Measurements from ENCODE around the gene TM4SF5. TPM values are rescaled to one million over a fixed set of nuclear protein-coding genes. Genes with fewer than 3 reads are reported as not detected.

Gene TM4SF5
- total RNA-seq, 2 donors from 2014 or later: not detected

DNA sequence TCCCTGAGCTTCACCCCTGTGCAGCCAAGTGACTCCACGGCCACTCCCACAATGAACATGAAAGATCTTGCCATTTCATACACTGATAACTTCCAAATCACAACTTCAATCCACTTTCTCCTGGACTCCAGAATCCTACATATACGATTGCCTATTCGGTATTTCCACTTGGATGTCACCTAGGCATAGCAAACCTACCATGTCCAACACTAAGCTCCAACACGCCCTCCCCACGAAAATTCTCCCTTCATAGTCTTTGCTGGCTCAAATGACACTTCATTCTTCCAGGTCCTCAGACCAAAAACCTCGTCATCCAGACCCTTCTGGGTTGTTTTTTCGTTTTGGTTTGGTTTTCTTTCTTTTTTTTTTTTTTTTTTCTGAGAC, 19.0 kb downstream of the TM4SF5 start:
- Mint-ChIP-seq H3K4me3 (peak overlapping the region; percentile 94), H3K9me3 (no peaks in the 10 kb centered on the region)

DNA sequence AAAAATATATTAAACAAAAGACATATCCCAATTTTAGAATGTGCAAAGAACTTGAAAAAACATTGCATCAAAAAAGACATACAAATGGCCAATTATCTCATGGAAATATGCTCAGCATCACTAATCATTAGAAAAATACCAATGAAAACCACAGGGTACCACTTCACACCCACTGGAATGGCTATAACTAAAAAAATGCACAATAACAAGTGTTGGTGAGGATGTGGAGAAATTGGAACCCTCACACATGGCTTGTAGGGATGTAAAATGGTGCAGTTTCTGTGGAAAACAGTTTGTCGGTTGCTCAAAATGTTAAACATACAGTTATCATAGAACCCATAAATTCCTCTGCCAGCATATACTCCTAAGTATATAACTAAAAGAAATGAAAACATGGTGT, 23.5 kb downstream of the TM4SF5 start:
- H3K27ac Mint-ChIP-seq: peak overlapping the region; percentile 99
- H3K4me1 Mint-ChIP-seq: peaks cover 18% of the 10 kb centered on the region
- no peaks in the 10 kb centered on the region for H3K27me3 Mint-ChIP-seq
- ATAC-seq (replicated peaks): no peak
- no peaks in the 10 kb centered on the region for H3K9me3 Mint-ChIP-seq
- peak overlapping the region; percentile 98 for H3K4me3 Mint-ChIP-seq
- H3K36me3 Mint-ChIP-seq (ENCODE audit: low read depth): peaks cover 25% of the 10 kb centered on the region

More for the DNA sequence above, 19.0 kb downstream of the TM4SF5 start:
- Mint-ChIP-seq H3K4me1 (peaks cover 8% of the 10 kb centered on the region), H3K36me3 (ENCODE audit: low read depth) (no peaks in the 10 kb centered on the region), H3K27ac (peak overlapping the region; percentile 88), H3K27me3 (peaks cover 13% of the 10 kb centered on the region)
- ATAC-seq (replicated peaks): no peak

DNA sequence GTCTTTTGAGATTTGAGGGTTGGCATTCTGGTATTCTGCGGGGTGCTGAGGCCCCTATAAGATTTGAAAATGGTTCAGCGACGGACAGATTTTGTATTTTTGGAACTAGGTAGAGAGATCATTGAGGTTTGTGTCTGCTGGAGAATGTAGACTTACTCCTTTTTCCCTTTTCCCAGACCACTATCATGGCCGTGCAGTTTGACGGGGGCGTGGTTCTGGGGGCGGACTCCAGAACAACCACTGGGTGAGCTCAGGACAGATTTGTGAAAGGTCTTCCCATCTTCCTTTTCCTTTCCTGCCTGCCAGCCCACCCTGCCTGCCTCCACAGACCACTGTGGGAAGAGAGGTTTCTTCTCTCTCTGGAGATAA, 24.9 kb downstream of the TM4SF5 start:
- Mint-ChIP-seq H3K27me3 (no peaks in the 10 kb centered on the region), H3K4me3 (peak overlapping the region; percentile 98), H3K9me3 (no peaks in the 10 kb centered on the region), H3K4me1 (peaks cover 22% of the 10 kb centered on the region), H3K27ac (peak overlapping the region; percentile 99), H3K36me3 (ENCODE audit: low read depth) (peaks cover 32% of the 10 kb centered on the region)
- no peak for ATAC-seq (replicated peaks)

- H3K9me3 Mint-ChIP-seq: no peaks in the 10 kb centered on the region
- H3K4me3 Mint-ChIP-seq: no peak overlapping the region
- ATAC-seq (replicated peaks): peak; percentile 35
- H3K27me3 Mint-ChIP-seq: no peaks in the 10 kb centered on the region
- peaks cover 32% of the 10 kb centered on the region for H3K36me3 Mint-ChIP-seq (ENCODE audit: low read depth)
- H3K4me1 Mint-ChIP-seq: peaks cover 22% of the 10 kb centered on the region
- H3K27ac Mint-ChIP-seq: peak overlapping the region; percentile 32
These were observed 28.9 kb downstream of the TM4SF5 start for GRCh38 chr17:4800462-4801196.

GRCh38 chr17:4802228-4802627, 30.5 kb downstream of the TM4SF5 start, which contains the start of gene C17orf114:
Gene C17orf114 (minus strand): TSS chr17:4802328.
- peaks cover 16% of the 10 kb centered on the region for H3K4me1 Mint-ChIP-seq
- no peaks in the 10 kb centered on the region for H3K9me3 Mint-ChIP-seq
- ATAC-seq (replicated peaks): no peak
- H3K27ac Mint-ChIP-seq: peak within 1 kb of the TSS; percentile 32
- H3K27me3 Mint-ChIP-seq: no peaks in the 10 kb centered on the region
- peaks cover 27% of the 10 kb centered on the region for H3K36me3 Mint-ChIP-seq (ENCODE audit: low read depth)
- H3K4me3 Mint-ChIP-seq: no peak within 1 kb of the TSS

DNA sequence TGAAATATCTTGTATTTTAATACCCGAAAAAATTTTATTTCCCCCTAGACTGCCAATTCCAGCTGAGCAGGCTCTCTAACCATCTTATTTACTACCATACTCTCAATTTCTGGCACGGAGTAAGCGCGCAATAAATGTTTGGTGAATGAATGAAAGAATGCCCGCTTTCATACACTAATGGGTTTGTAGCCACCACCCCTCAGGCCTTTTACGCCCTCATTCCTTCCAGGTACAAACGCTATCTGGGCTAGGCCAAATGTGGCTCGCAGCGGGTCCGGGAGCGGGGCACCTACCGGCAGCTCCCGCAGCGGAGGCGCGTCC, 34.7 kb downstream of the TM4SF5 start:
- H3K36me3 Mint-ChIP-seq (ENCODE audit: low read depth): peaks cover 16% of the 10 kb centered on the region
- peaks cover 9% of the 10 kb centered on the region for H3K4me1 Mint-ChIP-seq
- peak overlapping the region; percentile 78 for H3K4me3 Mint-ChIP-seq
- ATAC-seq (replicated peaks): no peak
- no peaks in the 10 kb centered on the region for H3K27me3 Mint-ChIP-seq
- no peaks in the 10 kb centered on the region for H3K9me3 Mint-ChIP-seq
- peak overlapping the region; percentile 52 for H3K27ac Mint-ChIP-seq

DNA sequence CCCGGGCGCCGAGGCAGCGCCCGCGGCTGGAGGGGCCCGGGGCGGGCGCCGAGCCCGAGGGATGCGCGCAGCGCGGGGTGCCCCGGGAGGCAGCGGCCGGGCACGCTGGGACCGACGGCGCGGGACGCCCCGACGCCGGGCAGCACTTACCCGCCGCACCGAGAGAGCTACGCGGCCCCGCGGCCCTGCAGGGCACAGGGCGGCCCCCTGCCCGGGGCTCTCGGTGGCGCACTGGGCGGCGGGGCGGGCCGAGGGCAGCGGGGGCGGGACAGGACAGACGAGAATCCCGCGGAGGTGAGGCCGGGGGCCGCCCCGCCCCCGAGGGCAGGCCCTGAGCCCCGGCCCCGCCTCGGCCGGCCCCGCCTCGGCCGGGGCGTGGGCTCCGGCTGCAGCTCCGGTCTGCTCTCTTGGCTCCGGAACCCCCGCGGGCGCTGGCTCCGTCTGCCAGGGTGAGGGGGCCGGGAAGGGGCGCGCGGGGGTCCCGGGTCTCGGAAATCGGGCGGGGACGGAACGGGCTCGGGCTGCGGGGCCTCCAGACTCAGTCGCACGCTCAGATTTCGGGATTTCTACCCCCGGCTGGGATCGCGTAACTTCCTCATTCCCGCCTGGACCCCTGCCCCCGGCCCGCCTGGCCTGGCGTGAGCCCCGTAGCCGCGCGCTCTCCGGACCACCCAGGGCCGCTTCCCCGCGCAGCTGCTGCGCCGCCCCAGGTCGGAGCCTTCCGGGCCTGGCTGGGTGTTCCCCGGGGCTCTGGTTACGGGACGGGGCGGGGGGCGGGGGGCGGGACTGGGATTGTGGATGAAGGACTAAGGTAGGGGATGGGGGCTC, 35.3 kb downstream of the TM4SF5 start, which contains the start of gene PLD2:
TSS of gene PLD2 (plus strand) at position 376 of the 828 bp plus-strand sequence. CDS start 621 bp downstream, outside the sequence.
- no peaks in the 10 kb centered on the region for H3K9me3 Mint-ChIP-seq
- peaks cover 16% of the 10 kb centered on the region for H3K36me3 Mint-ChIP-seq (ENCODE audit: low read depth)
- peak within 1 kb of the TSS; percentile 73 for H3K27ac Mint-ChIP-seq
- peaks cover 9% of the 10 kb centered on the region for H3K4me1 Mint-ChIP-seq
- H3K4me3 Mint-ChIP-seq: peak within 1 kb of the TSS; percentile 78
- peak; percentile 99 for ATAC-seq (replicated peaks)
- H3K27me3 Mint-ChIP-seq: no peaks in the 10 kb centered on the region

DNA sequence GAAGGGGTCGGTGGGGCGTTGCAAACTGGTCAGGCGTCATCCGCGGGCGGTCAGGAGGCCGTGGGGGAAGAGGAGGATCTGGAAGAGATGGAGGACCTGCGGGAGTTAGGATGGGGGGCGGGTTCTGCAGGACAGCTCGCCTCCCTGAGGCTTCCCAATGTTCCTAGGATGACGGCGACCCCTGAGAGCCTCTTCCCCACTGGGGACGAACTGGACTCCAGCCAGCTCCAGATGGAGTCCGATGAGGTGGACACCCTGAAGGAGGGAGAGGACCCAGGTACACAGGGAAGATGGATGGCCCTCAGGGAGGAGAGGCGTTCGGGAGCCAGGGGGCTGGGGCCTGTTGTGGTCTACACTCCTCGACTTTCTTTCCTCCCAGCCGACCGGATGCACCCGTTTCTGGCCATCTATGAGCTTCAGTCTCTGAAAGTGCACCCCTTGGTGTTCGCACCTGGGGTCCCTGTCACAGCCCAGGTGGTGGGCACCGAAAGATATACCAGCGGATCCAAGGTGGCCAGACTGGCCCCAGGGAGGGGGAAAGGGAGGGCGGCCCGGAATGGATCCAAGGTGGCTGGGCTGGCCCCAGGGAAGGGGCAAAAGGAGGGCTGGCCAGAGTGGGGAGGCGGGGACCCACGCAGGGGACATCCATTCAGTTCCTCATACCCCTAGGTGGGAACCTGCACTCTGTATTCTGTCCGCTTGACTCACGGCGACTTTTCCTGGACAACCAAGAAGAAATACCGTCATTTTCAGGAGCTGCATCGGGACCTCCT, 36.1 kb downstream of the TM4SF5 start:
- H3K4me3 Mint-ChIP-seq: peak overlapping the region; percentile 70
- H3K36me3 Mint-ChIP-seq (ENCODE audit: low read depth): peaks cover 16% of the 10 kb centered on the region
- H3K27me3 Mint-ChIP-seq: no peaks in the 10 kb centered on the region
- no peaks in the 10 kb centered on the region for H3K9me3 Mint-ChIP-seq
- H3K4me1 Mint-ChIP-seq: peaks cover 9% of the 10 kb centered on the region
- H3K27ac Mint-ChIP-seq: peak overlapping the region; percentile 73
- no peak for ATAC-seq (replicated peaks)

GRCh38 chr17:4808378-4808767, 36.7 kb downstream of the TM4SF5 start:
- peaks cover 9% of the 10 kb centered on the region for H3K4me1 Mint-ChIP-seq
- H3K9me3 Mint-ChIP-seq: no peaks in the 10 kb centered on the region

DNA sequence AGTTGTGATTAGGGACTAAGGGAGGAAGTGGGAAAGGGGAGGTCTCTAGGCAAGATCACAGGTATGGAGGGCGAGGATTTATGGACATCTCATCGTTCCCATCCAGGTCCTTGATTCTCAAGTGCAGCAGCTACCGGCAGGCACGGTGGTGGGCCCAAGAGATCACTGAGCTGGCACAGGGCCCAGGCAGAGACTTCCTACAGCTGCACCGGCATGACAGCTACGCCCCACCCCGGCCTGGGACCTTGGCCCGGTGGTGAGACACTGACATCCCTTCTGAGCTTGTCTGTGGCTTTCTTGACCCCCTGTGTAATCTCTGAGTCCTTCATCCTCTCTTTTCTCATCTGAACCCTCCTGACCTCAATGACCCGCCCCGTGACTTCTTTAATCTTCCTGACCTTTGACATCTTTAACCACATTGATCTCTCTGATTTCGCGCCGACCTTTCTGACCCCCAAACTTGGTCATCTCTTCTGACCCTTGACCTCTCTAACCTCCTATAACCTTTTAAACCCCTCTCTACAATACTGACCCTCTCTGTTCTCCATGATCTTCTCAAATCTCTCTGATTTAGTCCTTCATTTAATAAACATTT, 39.1 kb downstream of the TM4SF5 start:
- peaks cover 12% of the 10 kb centered on the region for H3K4me1 Mint-ChIP-seq
- no peaks in the 10 kb centered on the region for H3K9me3 Mint-ChIP-seq
- H3K36me3 Mint-ChIP-seq (ENCODE audit: low read depth): peaks cover 20% of the 10 kb centered on the region
- ATAC-seq (replicated peaks): no peak
- no peak overlapping the region for H3K27ac Mint-ChIP-seq
- no peak overlapping the region for H3K4me3 Mint-ChIP-seq
- no peaks in the 10 kb centered on the region for H3K27me3 Mint-ChIP-seq

More at GRCh38 chr17:4808378-4808767, 36.7 kb downstream of the TM4SF5 start:
- Mint-ChIP-seq H3K4me3 (peak overlapping the region; percentile 70), H3K27ac (no peak overlapping the region), H3K27me3 (no peaks in the 10 kb centered on the region), H3K36me3 (ENCODE audit: low read depth) (peaks cover 16% of the 10 kb centered on the region)
- no peak for ATAC-seq (replicated peaks)

DNA sequence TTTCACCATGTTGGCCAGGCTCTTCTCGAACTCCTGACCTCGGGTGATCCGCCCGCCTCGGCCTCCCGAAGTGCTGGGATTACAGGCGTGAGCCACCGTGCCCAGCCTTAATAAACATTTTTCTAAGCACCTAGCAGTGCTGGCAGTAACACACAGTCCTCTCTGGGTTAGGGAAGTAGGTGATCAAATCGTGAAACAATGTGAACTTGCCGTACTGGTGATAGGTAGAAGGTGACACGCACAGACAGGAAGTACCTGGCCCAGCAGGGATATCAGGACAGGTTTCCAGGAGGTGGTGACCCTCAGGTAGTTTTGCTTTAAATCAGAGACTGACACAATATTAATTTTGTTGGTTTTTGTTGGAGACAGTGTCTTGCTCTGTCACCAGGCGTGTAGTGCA, 39.8 kb downstream of the TM4SF5 start:
- H3K4me3 Mint-ChIP-seq: no peak overlapping the region
- no peaks in the 10 kb centered on the region for H3K9me3 Mint-ChIP-seq
- no peak for ATAC-seq (replicated peaks)
- no peak overlapping the region for H3K27ac Mint-ChIP-seq
- H3K36me3 Mint-ChIP-seq (ENCODE audit: low read depth): peaks cover 20% of the 10 kb centered on the region
- no peaks in the 10 kb centered on the region for H3K27me3 Mint-ChIP-seq
- peaks cover 7% of the 10 kb centered on the region for H3K4me1 Mint-ChIP-seq

- H3K27ac Mint-ChIP-seq: no peak overlapping the region
- H3K36me3 Mint-ChIP-seq (ENCODE audit: low read depth): peaks cover 28% of the 10 kb centered on the region
- H3K4me3 Mint-ChIP-seq: no peak overlapping the region
- H3K9me3 Mint-ChIP-seq: no peaks in the 10 kb centered on the region
- H3K4me1 Mint-ChIP-seq: peaks cover 7% of the 10 kb centered on the region
- H3K27me3 Mint-ChIP-seq: no peaks in the 10 kb centered on the region
- no peak for ATAC-seq (replicated peaks)
These were observed 41.0 kb downstream of the TM4SF5 start for GRCh38 chr17:4812690-4813089.

DNA sequence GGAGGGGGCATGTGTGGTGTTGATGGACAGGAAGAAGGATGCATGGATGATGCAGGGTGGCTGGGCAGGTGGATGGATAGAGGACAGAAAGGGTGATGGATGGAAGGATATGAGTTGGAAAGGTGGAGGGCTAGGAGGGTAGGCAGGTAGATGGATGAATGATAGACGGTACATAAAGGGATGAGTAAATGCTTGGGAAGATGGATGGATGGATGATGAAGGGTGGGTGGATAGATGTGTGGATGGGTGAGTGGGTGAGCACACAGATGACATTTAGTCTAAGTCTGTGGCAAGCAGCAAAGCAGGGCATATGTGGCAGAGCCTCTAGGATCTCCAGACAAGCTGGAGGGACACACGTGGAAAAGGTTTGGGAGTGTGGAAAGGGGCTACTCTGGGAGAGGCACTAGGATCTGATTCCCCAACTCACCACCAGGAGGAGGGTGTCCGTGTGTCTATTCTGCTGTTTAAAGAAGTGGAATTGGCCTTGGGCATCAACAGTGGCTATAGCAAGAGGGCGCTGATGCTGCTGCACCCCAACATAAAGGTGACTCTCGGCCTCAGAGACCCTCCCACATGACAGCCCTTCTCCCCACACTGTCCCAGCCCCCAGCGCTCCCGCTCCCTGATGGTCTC, 43.5 kb downstream of the TM4SF5 start:
- ATAC-seq (replicated peaks): no peak
- Mint-ChIP-seq H3K36me3 (ENCODE audit: low read depth) (peaks cover 22% of the 10 kb centered on the region), H3K27ac (no peak overlapping the region), H3K27me3 (no peaks in the 10 kb centered on the region), H3K4me3 (no peak overlapping the region), H3K9me3 (no peaks in the 10 kb centered on the region), H3K4me1 (peaks cover 3% of the 10 kb centered on the region)

DNA sequence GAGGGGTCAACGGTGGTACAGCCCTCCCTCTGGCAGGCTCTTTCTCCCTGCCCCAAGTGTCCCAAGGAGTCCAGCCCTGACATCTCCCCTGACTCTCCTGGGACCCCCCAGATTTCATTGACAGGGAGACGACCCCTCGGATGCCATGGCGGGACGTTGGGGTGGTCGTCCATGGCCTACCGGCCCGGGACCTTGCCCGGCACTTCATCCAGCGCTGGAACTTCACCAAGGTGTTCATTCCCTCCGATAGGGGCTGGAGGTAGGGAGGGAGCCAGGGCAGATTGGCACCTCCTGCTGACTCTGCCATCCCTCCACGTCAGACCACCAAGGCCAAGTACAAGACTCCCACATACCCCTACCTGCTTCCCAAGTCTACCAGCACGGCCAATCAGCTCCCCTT, 45.1 kb downstream of the TM4SF5 start:
- ATAC-seq (replicated peaks): no peak
- Mint-ChIP-seq H3K4me3 (no peak overlapping the region), H3K27ac (no peak overlapping the region), H3K4me1 (peaks cover 3% of the 10 kb centered on the region), H3K36me3 (ENCODE audit: low read depth) (peaks cover 12% of the 10 kb centered on the region), H3K27me3 (no peaks in the 10 kb centered on the region), H3K9me3 (no peaks in the 10 kb centered on the region)

Data from activated T-helper 17 cell treated with anti-CD3 and anti-CD28 coated beads, Interleukin-2, amount 50 U/mL, for 72 hours (primary cell).